Panc1 (cell line): Measurements from ENCODE around the gene NOP10. TPM values are rescaled to one million over a fixed set of nuclear protein-coding genes. Genes with fewer than 3 reads are reported as not detected.

Experiments
- ATAC-seq: fragments of 200-7000 bp; cut with Tn5 transposase; 2 replicates; pipeline ENCODE4 v1.9.1; 2020; ENCODE audit warnings: mild to moderate bottlenecking, moderate library complexity
- BruUV-seq: library from RNA; stranded (reverse); fragments of 400-500 nt; replicated peaks from 2 replicates; lab custom pipeline; 2021; lab: Mats Ljungman, UMichigan
- CTCF ChIA-PET: fragments of 300-600 bp; sonication (Branson Sonifier 250); formaldehyde crosslinking; loops from one replicate; lab custom pipeline; 2022; ENCODE audit warnings: antibody characterized with exemption; lab: Charles Lee
- POLR2A ChIA-PET: fragments of 300-600 bp; sonication (Branson Sonifier 250); formaldehyde crosslinking; loops from one replicate; lab custom pipeline; 2022; ENCODE audit warnings: antibody characterized with exemption; lab: Charles Lee
- DNase-seq: peaks from one replicate; pipeline ENCODE4 v3.0.0-alpha.2; 2010; ENCODE audit warnings: low read depth, low spot score
- H3K27ac ChIP-seq: 2 replicates; pipeline ENCODE4 v1.5.1; 2011; ENCODE audit warnings: mild to moderate bottlenecking, low read length, inconsistent platforms
- H3K27me3 ChIP-seq: fragments of 200-500 bp; sonication (Bioruptor generic); 2 replicates; pipeline ENCODE4 v1.6.0; 2014; ENCODE audit warnings: low read length, inconsistent platforms; ENCODE audit not compliant: control insufficient read depth, insufficient read depth
- H3K36me3 ChIP-seq: fragments of 200-500 bp; sonication (Bioruptor generic); 2 replicates; pipeline ENCODE4 v1.5.1; 2014; ENCODE audit warnings: inconsistent platforms, mild to moderate bottlenecking, low read length, moderate library complexity; ENCODE audit not compliant: control insufficient read depth, insufficient read depth
- H3K4me1 ChIP-seq: 2 replicates; pipeline ENCODE4 v1.5.1; 2011; ENCODE audit warnings: inconsistent platforms, mild to moderate bottlenecking, low read length, moderate library complexity; ENCODE audit not compliant: control insufficient read depth, insufficient read depth
- H3K4me3 ChIP-seq, 2 experiments: 2 replicates each; pipeline ENCODE4 v1.5.1; 2011 to 2012; ENCODE audit warnings: low read depth in 2 of 2, low read length in 2 of 2, mild to moderate bottlenecking in 2 of 2, inconsistent platforms in 1 of 2, moderate library complexity in 1 of 2
- H3K9me3 ChIP-seq: fragments of 200-500 bp; sonication (Bioruptor generic); 2 replicates; pipeline ENCODE4 v1.5.1; 2014; ENCODE audit warnings: low read depth, mild to moderate bottlenecking, inconsistent platforms, low read length, moderate library complexity; ENCODE audit not compliant: control insufficient read depth, insufficient read depth
- POLR2AphosphoS5 ChIP-seq: IDR thresholded peaks from 2 replicates; pipeline ENCODE4 v1.6.1; 2012; ENCODE audit warnings: mild to moderate bottlenecking, low read depth, low read length, moderate library complexity
- REST ChIP-seq, 2 experiments: IDR thresholded peaks; 2 replicates each; pipeline ENCODE4 v1.6.1; 2011 to 2012; ENCODE audit warnings: low read depth in 2 of 2, control low read depth in 1 of 2, low read length in 1 of 2, mild to moderate bottlenecking in 1 of 2, moderate library complexity in 1 of 2; ENCODE audit not compliant: insufficient read depth in 1 of 2
- SIN3A ChIP-seq: IDR thresholded peaks from 2 replicates; pipeline ENCODE4 v1.6.1; 2012; ENCODE audit warnings: low read depth, mild to moderate bottlenecking, low read length, moderate library complexity, borderline replicate concordance; ENCODE audit not compliant: insufficient read depth
- TCF7L2 ChIP-seq: IDR thresholded peaks from 2 replicates; pipeline ENCODE4 v1.6.1; 2011; ENCODE audit warnings: mild to moderate bottlenecking, low read depth, low read length, inconsistent platforms
- in situ Hi-C: cut with HindIII; loops from 2 replicates; pipeline ENCODE4 v1.10.0; 2016; ENCODE audit warnings: low sequenced_read_pairs, low pct_unique_long_range_greater_than_20kb
- intact Hi-C: fragments of 100-400 bp; cut with micrococcal nuclease; formaldehyde crosslinking; loops from one replicate; pipeline ENCODE4 v1.10.0; 2022; ENCODE audit not compliant: unreplicated experiment
- total RNA-seq: library from RNA; stranded (reverse); gene quantifications from one replicate; pipeline ENCODE4 v1.2.1, GENCODE V29; 2021; ENCODE audit not compliant: unreplicated experiment
- TF ChIP-seq, protein P1 (sequence below): fragments of 450-650 bp; IDR thresholded peaks from 2 replicates; pipeline ENCODE4 v1.5.1; 2017; ENCODE audit warnings: mild to moderate bottlenecking

The NOP10 gene
- total RNA-seq, 1 experiment from 2014 or later: 306 TPM

GRCh38 chr15:34358948-34359347 is 16.0 kb upstream of the NOP10 start:
- POLR2A ChIA-PET: no interaction called here
- CTCF ChIA-PET: interaction anchor here (0.5 to 1.2 kb wide), 2 partner anchors 9 to 186 kb away, joined by 4 read pairs; no protein-coding TSS in a partner anchor
- TF ChIP-seq TCF7L2 (no peak), REST (IDR thresholded peaks at IDR 0.05; ENCODE audit: insufficient read depth in 1 of 2, low read depth in 2 of 2, low read length in 1 of 2) (no peak), SIN3A (no peak), POLR2AphosphoS5 (no peak)
- TF ChIP-seq, protein P1, sequence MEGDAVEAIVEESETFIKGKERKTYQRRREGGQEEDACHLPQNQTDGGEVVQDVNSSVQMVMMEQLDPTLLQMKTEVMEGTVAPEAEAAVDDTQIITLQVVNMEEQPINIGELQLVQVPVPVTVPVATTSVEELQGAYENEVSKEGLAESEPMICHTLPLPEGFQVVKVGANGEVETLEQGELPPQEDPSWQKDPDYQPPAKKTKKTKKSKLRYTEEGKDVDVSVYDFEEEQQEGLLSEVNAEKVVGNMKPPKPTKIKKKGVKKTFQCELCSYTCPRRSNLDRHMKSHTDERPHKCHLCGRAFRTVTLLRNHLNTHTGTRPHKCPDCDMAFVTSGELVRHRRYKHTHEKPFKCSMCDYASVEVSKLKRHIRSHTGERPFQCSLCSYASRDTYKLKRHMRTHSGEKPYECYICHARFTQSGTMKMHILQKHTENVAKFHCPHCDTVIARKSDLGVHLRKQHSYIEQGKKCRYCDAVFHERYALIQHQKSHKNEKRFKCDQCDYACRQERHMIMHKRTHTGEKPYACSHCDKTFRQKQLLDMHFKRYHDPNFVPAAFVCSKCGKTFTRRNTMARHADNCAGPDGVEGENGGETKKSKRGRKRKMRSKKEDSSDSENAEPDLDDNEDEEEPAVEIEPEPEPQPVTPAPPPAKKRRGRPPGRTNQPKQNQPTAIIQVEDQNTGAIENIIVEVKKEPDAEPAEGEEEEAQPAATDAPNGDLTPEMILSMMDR: no peak
- no peak overlapping the region for H3K4me3 ChIP-seq
- peaks cover 6% of the 10 kb centered on the region; the same call in 1 of the 2 replicates for H3K36me3 ChIP-seq
- no TSS peak for BruUV-seq
- in situ Hi-C loops (no loop called here), intact Hi-C loops (no loop called here)
- no peaks in the 10 kb centered on the region for H3K27me3 ChIP-seq
- DNase-seq (no peak), ATAC-seq (no peak)
- H3K27ac ChIP-seq: no peak overlapping the region
- no peaks in the 10 kb centered on the region for H3K4me1 ChIP-seq
- H3K9me3 ChIP-seq: no peaks in the 10 kb centered on the region

- peak; percentile 74; the same call in 1 of the 2 replicates for ATAC-seq
- no peaks in the 10 kb centered on the region for H3K27me3 ChIP-seq
- DNase-seq: no peak
- CTCF ChIA-PET: interaction anchor here (0.5 to 1.2 kb wide), 2 partner anchors 10 to 186 kb away, joined by 4 read pairs; no protein-coding TSS in a partner anchor
- H3K36me3 ChIP-seq: peaks cover 3% of the 10 kb centered on the region; the same call in 1 of the 2 replicates
- POLR2A ChIA-PET: no interaction called here
- no peaks in the 10 kb centered on the region for H3K9me3 ChIP-seq
- in situ Hi-C loops: no loop called here
- H3K4me3 ChIP-seq: no peak overlapping the region
- H3K4me1 ChIP-seq: no peaks in the 10 kb centered on the region
- TF ChIP-seq POLR2AphosphoS5: no peak
- TF ChIP-seq, protein P1: no peak; the same call in none of the 2 replicates
- BruUV-seq: no TSS peak
- intact Hi-C loops: no loop called here
- no peak overlapping the region for H3K27ac ChIP-seq
These were observed 15.4 kb upstream of the NOP10 start for GRCh38 chr15:34358367-34358766.
